NCI-H1105 (cell line): Measurements from ENCODE around the gene CDC6.

Experiments used
- DNase-seq: peaks from one replicate; lab custom pipeline; 2025; lab: John Stamatoyannopoulos, UW

CDC6 gene

GRCh38 chr17:40323391-40324381 lies 36.0 kb downstream of the CDC6 start:
- no peak for DNase-seq

GRCh38 chr17:40325156-40326013 lies 37.7 kb downstream of the CDC6 start:
- no peak for DNase-seq

GRCh38 chr17:40326014-40326831 lies 38.5 kb downstream of the CDC6 start:
- DNase-seq = no peak

GRCh38 chr17:40326832-40327199 lies 39.1 kb downstream of the CDC6 start:
- DNase-seq = no peak

GRCh38 chr17:40327244-40327729 lies 39.6 kb downstream of the CDC6 start:
- DNase-seq = no peak

- no peak for DNase-seq
Observed at GRCh38 chr17:40327735-40328385, 40.2 kb downstream of the CDC6 start.

- no peak for DNase-seq
Observed at GRCh38 chr17:40328386-40328766, 40.7 kb downstream of the CDC6 start.

GRCh38 chr17:40329839-40330794 lies 42.4 kb downstream of the CDC6 start:
- peak; percentile 32 for DNase-seq

GRCh38 chr17:40330850-40331470 lies 43.3 kb downstream of the CDC6 start:
- no peak for DNase-seq

GRCh38 chr17:40331743-40332641 lies 44.3 kb downstream of the CDC6 start:
- DNase-seq = no peak

- DNase-seq = no peak
Observed at GRCh38 chr17:40333781-40334448, 46.2 kb downstream of the CDC6 start.

- no peak for DNase-seq
Observed at GRCh38 chr17:40335620-40336019, 47.9 kb downstream of the CDC6 start.

- DNase-seq = no peak
Observed at GRCh38 chr17:40337351-40337750, 49.7 kb downstream of the CDC6 start.

GRCh38 chr17:40338058-40338457 lies 50.4 kb downstream of the CDC6 start:
- no peak for DNase-seq

- DNase-seq = no peak
Observed at GRCh38 chr17:40338941-40339649, 51.4 kb downstream of the CDC6 start.

GRCh38 chr17:40340327-40340726 lies 52.6 kb downstream of the CDC6 start:
- DNase-seq = no peak
